SK-N-SH (cell line): ENCODE measurements around the gene CSRNP2. TPM values are rescaled to one million over a fixed set of nuclear protein-coding genes. Genes with fewer than 3 reads are reported as not detected.
"Not testable (repeated sequence)": the region's sequence is repeated elsewhere in the genome, so short reads cannot be mapped to it uniquely, and the experiment has no call there.

Source experiments
- CTCF ChIA-PET: fragments of 300-600, 350-600 bp; formaldehyde crosslinking; extraction: SDS; loops from one replicate; lab custom pipeline; 2021; lab: Yijun Ruan, JAX
- POLR2A ChIA-PET: fragments of 350-600 bp; sonication (Branson Sonifier 250); formaldehyde crosslinking; extraction: SDS; loops from one replicate; lab custom pipeline; 2020; ENCODE audit warnings: antibody characterized with exemption, inconsistent platforms; lab: Yijun Ruan, JAX
- DNase-seq: peaks from one replicate; pipeline ENCODE4 v3.0.0; 2012
- H2AFZ ChIP-seq: fragments of 200-600 bp; sonication (generic); 2 replicates; pipeline ENCODE4 v1.8.1; 2016; ENCODE audit warnings: antibody characterized with exemption, mild to moderate bottlenecking, low read depth
- H3F3A ChIP-seq: fragments of 200-600 bp; sonication (generic); replicated peaks from 2 replicates; pipeline ENCODE3; 2016; ENCODE audit warnings: antibody characterized with exemption, mild to moderate bottlenecking; ENCODE audit not compliant: insufficient read depth
- H3K27ac ChIP-seq, 2 experiments: fragments of 200-500 bp in 1 of 2; fragments of 200-600 bp in 1 of 2; sonication (Bioruptor generic) in 1 of 2; sonication (generic), shearing (Covaris generic) in 1 of 2; 2 replicates each; pipeline versions ENCODE4 v1.5.1 to v1.6.1; 2014 to 2016; ENCODE audit warnings: low read depth in 2 of 2, inconsistent platforms in 1 of 2, low read length in 1 of 2, mild to moderate bottlenecking in 1 of 2, mixed read lengths in 1 of 2
- H3K27me3 ChIP-seq: fragments of 200-600 bp; sonication (generic), shearing (Covaris generic); 2 replicates; pipeline ENCODE4 v1.6.1; 2016; ENCODE audit warnings: mixed run types; ENCODE audit not compliant: insufficient read depth
- H3K36me3 ChIP-seq, 2 experiments: fragments of 200-500 bp in 1 of 2; fragments of 200-600 bp in 1 of 2; sonication (Bioruptor generic) in 1 of 2; sonication (generic) in 1 of 2; replicated peaks in 1 of 2; 2 replicates each; pipeline versions ENCODE3 to v1.5.1; 2014 to 2016; ENCODE audit warnings: low read length in 1 of 2, mild to moderate bottlenecking in 1 of 2; ENCODE audit not compliant: insufficient read depth in 2 of 2, control insufficient read depth in 1 of 2
- H3K4me1 ChIP-seq, 2 experiments: fragments of 200-500 bp in 1 of 2; fragments of 200-600 bp in 1 of 2; sonication (Bioruptor generic) in 1 of 2; sonication (generic), shearing (Covaris generic) in 1 of 2; 2 replicates each; pipeline versions ENCODE4 v1.5.1 to v1.6.1; 2014 to 2016; ENCODE audit warnings: low read depth in 1 of 2, low read length in 1 of 2, mixed run types in 1 of 2; ENCODE audit not compliant: insufficient read depth in 2 of 2, control insufficient read depth in 1 of 2
- H3K4me2 ChIP-seq: fragments of 200-600 bp; sonication (generic), shearing (Covaris generic); 2 replicates; pipeline ENCODE4 v1.6.1; 2017; ENCODE audit warnings: mixed run types
- H3K4me3 ChIP-seq, 2 experiments: fragments of 200-500 bp in 1 of 2; fragments of 200-600 bp in 1 of 2; sonication (Bioruptor generic) in 1 of 2; sonication (generic), shearing (Covaris generic) in 1 of 2; 2 replicates each; pipeline versions ENCODE4 v1.5.1 to v1.8.1; 2014 to 2016; ENCODE audit warnings: low read depth in 2 of 2, inconsistent platforms in 1 of 2, low read length in 1 of 2, mild to moderate bottlenecking in 1 of 2, mixed read lengths in 1 of 2, moderate library complexity in 1 of 2
- H3K79me2 ChIP-seq: fragments of 200-600 bp; sonication (generic); 2 replicates; pipeline ENCODE4 v1.8.1; 2017; ENCODE audit warnings: mild to moderate bottlenecking; ENCODE audit not compliant: insufficient read depth
- H3K9ac ChIP-seq: fragments of 200-600 bp; sonication (generic); 2 replicates; pipeline ENCODE4 v1.6.1; 2017; ENCODE audit warnings: mixed run types
- H3K9me2 ChIP-seq: fragments of 200-600 bp; sonication (generic); 2 replicates; pipeline ENCODE4 v1.6.1; 2017; ENCODE audit warnings: mixed run types
- H3K9me3 ChIP-seq: fragments of 200-600 bp; sonication (generic); 2 replicates; pipeline ENCODE4 v1.6.1; 2017; ENCODE audit warnings: mixed run types, mild to moderate bottlenecking, moderate library complexity
- H4K20me1 ChIP-seq: fragments of 200-600 bp; sonication (generic); 2 replicates; pipeline ENCODE4 v1.6.1; 2017; ENCODE audit warnings: mild to moderate bottlenecking, mixed run types; ENCODE audit not compliant: insufficient read depth
- CHD2 ChIP-seq: fragments of 150-350 bp; IDR thresholded peaks from 2 replicates; pipeline ENCODE4 v1.6.1; 2018; ENCODE audit warnings: low read length; ENCODE audit not compliant: partially characterized antibody
- EZH2phosphoT487 ChIP-seq: fragments of 200-600 bp; sonication (generic); IDR thresholded peaks from 2 replicates; pipeline ENCODE4 v1.6.1; 2017; ENCODE audit warnings: low read depth, mixed run types, mild to moderate bottlenecking, antibody characterized with exemption, moderate library complexity, borderline replicate concordance
- FOXJ3 ChIP-seq: sonication (generic); formaldehyde crosslinking; IDR thresholded peaks from 2 replicates; pipeline ENCODE4 v1.5.1; 2020; ENCODE audit warnings: mild to moderate bottlenecking, missing genetic modification reagents
- GABPA ChIP-seq: IDR thresholded peaks from 2 replicates; pipeline ENCODE4 v1.4.0; 2012; ENCODE audit warnings: low read depth, mild to moderate bottlenecking
- GATA2 ChIP-seq: sonication (generic); formaldehyde crosslinking; IDR thresholded peaks from 2 replicates; pipeline ENCODE4 v1.5.0; 2020; ENCODE audit warnings: mild to moderate bottlenecking, missing genetic modification reagents
- MEF2A ChIP-seq: IDR thresholded peaks from 2 replicates; pipeline ENCODE4 v1.4.0; 2012; ENCODE audit warnings: low read depth, borderline replicate concordance
- MXI1 ChIP-seq: IDR thresholded peaks from 2 replicates; pipeline ENCODE4 v1.6.1; 2012; ENCODE audit warnings: mild to moderate bottlenecking, low read depth, low read length, improper control_type of control experiment
- RFX5 ChIP-seq: IDR thresholded peaks from 2 replicates; pipeline ENCODE4 v1.6.1; 2012; ENCODE audit warnings: mild to moderate bottlenecking, improper control_type of control experiment, low read length
- USF1 ChIP-seq: IDR thresholded peaks from 2 replicates; pipeline ENCODE4 v1.4.0; 2012; ENCODE audit warnings: low read depth, borderline replicate concordance
- USF2 ChIP-seq: fragments of 150-350 bp; IDR thresholded peaks from 2 replicates; pipeline ENCODE4 v1.6.1; 2017; ENCODE audit warnings: antibody characterized with exemption, low read length, low read depth, borderline replicate concordance
- WGBS: methylation state at CpG from one replicate; pipeline ENCODE4 v1.1.6; 2017; ENCODE audit warnings: low lambda C conversion rate; 5-methylcytosine and 5-hydroxymethylcytosine counted together
- polyA plus RNA-seq, 3 experiments: library from polyadenylated mRNA; depleted of rRNA; stranded (reverse); fragments of >200 nt; gene quantifications; 2 replicates each; pipeline ENCODE4 v1.2.3, GENCODE V29; 2012

CSRNP2 gene
- polyA plus RNA-seq, 1 of the 3 experiments (the other 2 are of a cell fraction), result 18.7 TPM

GRCh38 chr12:51078346-51078745 is 5.0 kb downstream of the CSRNP2 start:
- H3F3A ChIP-seq, POLR2A ChIA-PET, H3K4me3 ChIP-seq, H2AFZ ChIP-seq, DNase-seq, H3K4me2 ChIP-seq, H3K9ac ChIP-seq, H3K9me3 ChIP-seq, H3K27ac ChIP-seq, H3K27me3 ChIP-seq, H3K9me2 ChIP-seq: not testable (repeated sequence)
- 75% methylated on average over 5 of the region's 5 CpGs for WGBS
- H3K79me2 ChIP-seq, result peaks cover 97% of the 10 kb centered on the region
- H4K20me1 ChIP-seq, result peaks cover 67% of the 10 kb centered on the region
- CTCF ChIA-PET, result interaction anchor here (1.0 kb wide), 1 partner anchor 301 kb away, joined by 3 read pairs; no protein-coding TSS in a partner anchor
- peaks cover 10 to 11% of the 10 kb centered on the region in 2 experiments; a peak in 3 of 4 replicates for H3K4me1 ChIP-seq
- peaks cover 8 to 22% of the 10 kb centered on the region in 2 experiments for H3K36me3 ChIP-seq

GRCh38 chr12:51077930-51078329 is 5.5 kb downstream of the CSRNP2 start:
- H3K9me3 ChIP-seq, result no peaks in the 10 kb centered on the region
- ChIA-PET CTCF (interaction anchor here (1.0 to 1.4 kb wide), 2 partner anchors 15 to 301 kb away, joined by 3 read pairs; no protein-coding TSS in a partner anchor), POLR2A (interaction anchor here (0.6 kb wide), 1 partner anchor 314 kb away, joined by 3 read pairs; the partner anchor contains the start of gene ATF1)
- peaks cover 99% of the 10 kb centered on the region for H3K79me2 ChIP-seq
- H2AFZ ChIP-seq, result no peak overlapping the region
- TF ChIP-seq FOXJ3 (CRISPR knock-in tag) (no peak), EZH2phosphoT487 (no peak), RFX5 (no peak), USF2 (no peak), USF1 (no peak), MEF2A (no peak), CHD2 (no peak), GATA2 (CRISPR knock-in tag) (no peak), MXI1 (no peak), GABPA (no peak)
- no peaks in the 10 kb centered on the region for H3F3A ChIP-seq
- H3K36me3 ChIP-seq, result peaks cover 8 to 26% of the 10 kb centered on the region in 2 experiments
- peak; percentile 22 for DNase-seq
- H3K4me1 ChIP-seq, result peaks cover 10 to 11% of the 10 kb centered on the region in 2 experiments; a peak in 3 of 4 replicates
- H4K20me1 ChIP-seq, result peaks cover 67% of the 10 kb centered on the region
- 77% methylated on average over 5 of the region's 5 CpGs for WGBS
- H3K27ac ChIP-seq, result no peak overlapping the region
- no peak overlapping the region for H3K4me2 ChIP-seq
- H3K9ac ChIP-seq, result no peak overlapping the region
- H3K27me3 ChIP-seq, result no peaks in the 10 kb centered on the region
- no peaks in the 10 kb centered on the region for H3K9me2 ChIP-seq
- H3K4me3 ChIP-seq, result no peak overlapping the region
